ENCODE data around the gene SLC22A7.
"Not testable (repeated sequence)": the region's sequence is repeated elsewhere in the genome, so short reads cannot be mapped to it uniquely, and the experiment has no call there.

Gene SLC22A7

GRCh38 chr6:43301081-43301870 lies 3.2 kb downstream of the SLC22A7 start:
- DNase-seq (ENCODE audit: low read depth): no peak
- H3K4me3 ChIP-seq (ENCODE audit: low read depth, low read length): no peak overlapping the region
- TF ChIP-seq CTCF (IDR thresholded peaks at IDR 0.05; ENCODE audit: low read depth, low read length, missing control alignments): no peak
- in situ Hi-C loops (cut with HindIII; ENCODE audit: low sequenced_read_pairs): loop anchor here (5.0 kb wide), 1 partner anchor 104 kb away; no protein-coding TSS in a partner anchor

GRCh38 chr6:43302126-43302525 lies 4.1 kb downstream of the SLC22A7 start:
- no peak for DNase-seq (ENCODE audit: low read depth)

GRCh38 chr6:43303006-43303405 lies 4.9 kb downstream of the SLC22A7 start:
- H3K4me3 ChIP-seq (ENCODE audit: low read depth, low read length); DNase-seq (ENCODE audit: low read depth): not testable (repeated sequence)
- in situ Hi-C loops (cut with HindIII; ENCODE audit: low sequenced_read_pairs): loop anchor here (5.0 kb wide), 1 partner anchor 106 kb away; no protein-coding TSS in a partner anchor

More at GRCh38 chr6:43302126-43302525, 4.1 kb downstream of the SLC22A7 start:
- H3K4me3 ChIP-seq (ENCODE audit: low read depth, low read length): no peak overlapping the region
- TF ChIP-seq CTCF (IDR thresholded peaks at IDR 0.05; ENCODE audit: low read depth, low read length, missing control alignments): no peak
- in situ Hi-C loops (cut with HindIII; ENCODE audit: low sequenced_read_pairs): loop anchor here (5.0 kb wide), 1 partner anchor 105 kb away; no protein-coding TSS in a partner anchor

- no peak for DNase-seq (ENCODE audit: low read depth)
- in situ Hi-C loops (cut with HindIII; ENCODE audit: low sequenced_read_pairs): loop anchor here (5.0 kb wide), 1 partner anchor 107 kb away; no protein-coding TSS in a partner anchor
- H3K4me3 ChIP-seq (ENCODE audit: low read depth, low read length): no peak overlapping the region
- TF ChIP-seq CTCF (IDR thresholded peaks at IDR 0.05; ENCODE audit: low read depth, low read length, missing control alignments): no peak
These were observed 5.8 kb downstream of the SLC22A7 start for GRCh38 chr6:43303751-43304331.

- no peak overlapping the region for H3K4me3 ChIP-seq (ENCODE audit: low read depth, low read length)
- TF ChIP-seq CTCF (IDR thresholded peaks at IDR 0.05; ENCODE audit: low read depth, low read length, missing control alignments): no peak
- DNase-seq (ENCODE audit: low read depth): no peak
- in situ Hi-C loops (cut with HindIII; ENCODE audit: low sequenced_read_pairs): loop anchor here (5.0 kb wide), 1 partner anchor 107 kb away; no protein-coding TSS in a partner anchor
These were observed 6.3 kb downstream of the SLC22A7 start for GRCh38 chr6:43304361-43304760.

GRCh38 chr6:43304882-43305281 lies 6.8 kb downstream of the SLC22A7 start:
- TF ChIP-seq CTCF (IDR thresholded peaks at IDR 0.05; ENCODE audit: low read depth, low read length, missing control alignments): no peak
- H3K4me3 ChIP-seq (ENCODE audit: low read depth, low read length): no peak overlapping the region
- in situ Hi-C loops (cut with HindIII; ENCODE audit: low sequenced_read_pairs): loop anchor here (5.0 kb wide), 1 partner anchor 108 kb away; no protein-coding TSS in a partner anchor
- DNase-seq (ENCODE audit: low read depth): no peak

GRCh38 chr6:43306086-43306485 lies 8.0 kb downstream of the SLC22A7 start:
- no peak for TF ChIP-seq CTCF (IDR thresholded peaks at IDR 0.05; ENCODE audit: low read depth, low read length, missing control alignments)
- in situ Hi-C loops (cut with HindIII; ENCODE audit: low sequenced_read_pairs): no loop called here
- no peak overlapping the region for H3K4me3 ChIP-seq (ENCODE audit: low read depth, low read length)
- DNase-seq (ENCODE audit: low read depth): no peak

Measured in astrocyte of the cerebellum (primary cell).